ENCODE results near the gene TAS2R8.

- TF ChIP-seq POLR2A (IDR thresholded peaks at IDR 0.05) (no peak), CTCF (IDR thresholded peaks at IDR 0.05) (no peak)
These were observed 5.3 kb downstream of the TAS2R8 start for GRCh38 chr12:10801741-10802140.

Data from tibial nerve (tissue), 3 donors.